H9 (cell line): ENCODE results near the gene TSGA10IP. TPM values are rescaled to one million over a fixed set of nuclear protein-coding genes. Genes with fewer than 3 reads are reported as not detected.

Experiments
- DNase-seq: peaks from one replicate; pipeline ENCODE4 v3.0.0-alpha.2; 2017
- H2AFZ ChIP-seq: one replicate; pipeline ENCODE4 v1.6.1; 2013; ENCODE audit warnings: mild to moderate bottlenecking, low read length, control low read depth, moderate library complexity
- H2AK5ac ChIP-seq: 2 replicates; pipeline ENCODE4 v1.6.1; 2013; ENCODE audit warnings: low read length, control low read depth, mixed read lengths; ENCODE audit not compliant: insufficient read length
- H2BK120ac ChIP-seq: one replicate; pipeline ENCODE4 v1.6.1; 2013; ENCODE audit warnings: low read depth, mild to moderate bottlenecking, low read length, control low read depth, inconsistent platforms; ENCODE audit not compliant: poor library complexity, severe bottlenecking
- H2BK12ac ChIP-seq: 2 replicates; pipeline ENCODE4 v1.6.1; 2013; ENCODE audit warnings: low read length, control low read depth, mixed read lengths, low read depth; ENCODE audit not compliant: insufficient read length
- H2BK15ac ChIP-seq: 2 replicates; pipeline ENCODE4 v1.6.1; 2013; ENCODE audit warnings: low read depth, low read length, control low read depth
- H2BK20ac ChIP-seq: one replicate; pipeline ENCODE4 v1.6.1; 2013; ENCODE audit warnings: low read depth, mild to moderate bottlenecking, low read length, control low read depth, inconsistent platforms; ENCODE audit not compliant: poor library complexity, severe bottlenecking
- H2BK5ac ChIP-seq: 2 replicates; pipeline ENCODE4 v1.6.1; 2013; ENCODE audit warnings: low read length, control low read depth, mixed read lengths; ENCODE audit not compliant: insufficient read length
- H3K14ac ChIP-seq: 2 replicates; pipeline ENCODE4 v1.6.1; 2013; ENCODE audit warnings: low read length, control low read depth; ENCODE audit not compliant: insufficient read depth
- H3K18ac ChIP-seq: 2 replicates; pipeline ENCODE4 v1.6.1; 2013; ENCODE audit warnings: low read depth, mild to moderate bottlenecking, mixed read lengths, low read length, control low read depth; ENCODE audit not compliant: insufficient read length
- H3K23ac ChIP-seq: 2 replicates; pipeline ENCODE4 v1.6.1; 2013; ENCODE audit warnings: low read length, control low read depth, mixed read lengths, low read depth; ENCODE audit not compliant: insufficient read length
- H3K23me2 ChIP-seq: 2 replicates; pipeline ENCODE4 v1.6.1; 2013; ENCODE audit warnings: low read depth, mild to moderate bottlenecking, mixed read lengths, low read length, control low read depth; ENCODE audit not compliant: insufficient read length, poor library complexity, severe bottlenecking
- H3K27ac ChIP-seq: 2 replicates; pipeline ENCODE4 v1.5.1; 2013; ENCODE audit warnings: low read length, control low read depth, mixed read lengths, low read depth; ENCODE audit not compliant: insufficient read length
- H3K27me3 ChIP-seq: 2 replicates; pipeline ENCODE4 v1.6.1; 2013; ENCODE audit warnings: low read length, control low read depth, inconsistent platforms; ENCODE audit not compliant: insufficient read depth
- H3K4ac ChIP-seq: 2 replicates; pipeline ENCODE4 v1.6.1; 2013; ENCODE audit warnings: low read depth, mild to moderate bottlenecking, control low read depth, inconsistent platforms, low read length, moderate library complexity
- H3K4me1 ChIP-seq: 2 replicates; pipeline ENCODE4 v1.6.1; 2013; ENCODE audit warnings: low read length, control low read depth, inconsistent platforms; ENCODE audit not compliant: insufficient read depth
- H3K4me2 ChIP-seq: 2 replicates; pipeline ENCODE4 v1.6.1; 2013; ENCODE audit warnings: low read length, control low read depth, mixed read lengths; ENCODE audit not compliant: insufficient read length, insufficient read depth
- H3K56ac ChIP-seq: 2 replicates; pipeline ENCODE4 v1.6.1; 2013; ENCODE audit warnings: low read depth, mild to moderate bottlenecking, mixed read lengths, low read length, control low read depth; ENCODE audit not compliant: insufficient read length
- H3K79me1 ChIP-seq: 2 replicates; pipeline ENCODE4 v1.6.1; 2013; ENCODE audit warnings: low read depth, mild to moderate bottlenecking, moderate library complexity, low read length, control low read depth, inconsistent platforms; ENCODE audit not compliant: insufficient read depth, poor library complexity, severe bottlenecking
- H3K79me2 ChIP-seq: 2 replicates; pipeline ENCODE4 v1.6.1; 2013; ENCODE audit warnings: low read length, control low read depth, inconsistent platforms; ENCODE audit not compliant: insufficient read depth
- H3K9ac ChIP-seq: 2 replicates; pipeline ENCODE4 v1.6.1; 2013; ENCODE audit warnings: low read length, control low read depth, mixed read lengths; ENCODE audit not compliant: insufficient read length; ENCODE audit errors: extremely low read depth
- H3K9me3 ChIP-seq: one replicate; pipeline ENCODE4 v1.6.1; 2013; ENCODE audit warnings: low read depth, low read length, inconsistent platforms; ENCODE audit not compliant: control insufficient read depth
- H3T11ph ChIP-seq: one replicate; pipeline ENCODE4 v1.6.1; 2013; ENCODE audit warnings: mild to moderate bottlenecking, low read length, control low read depth, inconsistent platforms
- H4K20me1 ChIP-seq: one replicate; pipeline ENCODE4 v1.6.1; 2013; ENCODE audit not compliant: control insufficient read depth, insufficient read length, insufficient read depth
- H4K5ac ChIP-seq: 2 replicates; pipeline ENCODE4 v1.6.1; 2013; ENCODE audit warnings: low read depth, mild to moderate bottlenecking, mixed read lengths, low read length, control low read depth; ENCODE audit not compliant: insufficient read length
- H4K8ac ChIP-seq: replicated peaks from 2 replicates; pipeline ENCODE4 v1.6.1; 2013; ENCODE audit warnings: low read length, control low read depth, mixed read lengths, low read depth; ENCODE audit not compliant: insufficient read length
- H4K91ac ChIP-seq: 2 replicates; pipeline ENCODE4 v1.6.1; 2013; ENCODE audit warnings: low read depth, mild to moderate bottlenecking, moderate library complexity, mixed read lengths, low read length, control low read depth; ENCODE audit not compliant: insufficient read length
- H3K27ac Mint-ChIP-seq, 3 experiments: 2 replicates in 2 of 3; 3 replicates in 1 of 3; pipeline ENCODE4 v1.8.0; 2020 to 2021; ENCODE audit warnings: mixed read lengths in 3 of 3, mild to moderate bottlenecking in 1 of 3, moderate library complexity in 1 of 3
- H3K27me3 Mint-ChIP-seq: 2 replicates; pipeline ENCODE4 v1.8.0; 2021; ENCODE audit warnings: low read depth, mild to moderate bottlenecking, moderate library complexity, mixed read lengths
- H3K36me3 Mint-ChIP-seq, 3 experiments: 2 replicates in 2 of 3; 3 replicates in 1 of 3; pipeline ENCODE4 v1.8.0; 2020 to 2021; ENCODE audit warnings: low read depth in 3 of 3, mixed read lengths in 3 of 3; ENCODE audit not compliant: insufficient read depth in 1 of 3
- H3K4me1 Mint-ChIP-seq, 2 experiments: 2 replicates each; pipeline ENCODE4 v1.8.0; 2020; ENCODE audit warnings: mixed read lengths in 2 of 2
- H3K4me3 Mint-ChIP-seq, 2 experiments: 2 replicates in 1 of 2; 3 replicates in 1 of 2; pipeline ENCODE4 v1.8.0; 2020 to 2021; ENCODE audit warnings: mild to moderate bottlenecking in 2 of 2, mixed read lengths in 2 of 2, moderate library complexity in 1 of 2
- H3K9me3 Mint-ChIP-seq, 2 experiments: 2 replicates in 1 of 2; 3 replicates in 1 of 2; pipeline ENCODE4 v1.8.0; 2020; ENCODE audit warnings: mild to moderate bottlenecking in 2 of 2, mixed read lengths in 2 of 2, moderate library complexity in 1 of 2
- CTCF ChIP-seq: fragments of 200-600 bp; sonication (generic); conservative IDR thresholded peaks from 3 replicates; pipeline ENCODE4 v1.8.0; 2021; ENCODE audit warnings: antibody characterized with exemption, mild to moderate bottlenecking
- WGBS: extraction: QIAGEN DNeasy Blood & Tissue Kit; methylation state at CpG from one replicate; pipeline ENCODE4 v1.1.7; 2013; ENCODE audit warnings: missing lambda C conversion rate, low lambda C conversion rate, mixed read lengths; ENCODE audit not compliant: insufficient read length; ENCODE audit errors: extremely low coverage; 5-methylcytosine and 5-hydroxymethylcytosine counted together
- total RNA-seq: library from RNA; stranded (reverse); gene quantifications from 2 replicates; pipeline ENCODE4 v1.2.1, GENCODE V29; 2021

The TSGA10IP gene
- total RNA-seq, 1 experiment from 2014 or later = 2.2 TPM

- H3K18ac ChIP-seq = no peak overlapping the region
- no peaks in the 10 kb centered on the region for H3K23me2 ChIP-seq
- WGBS = no CpG with 5 or more reads among the region's 29 CpGs
- H2BK120ac ChIP-seq = no peak overlapping the region
- Mint-ChIP-seq H3K9me3 (no peaks in the 10 kb centered on the region), H3K4me3 (no peak overlapping the region; a peak in 1 of 5 replicates), H3K4me1 (no peaks in the 10 kb centered on the region), H3K27me3 (no peaks in the 10 kb centered on the region; the same call in 1 of the 2 replicates), H3K36me3 (peaks cover 24 to 50% (median 48%) of the 10 kb centered on the region in 3 experiments; a peak in 6 of 7 replicates), H3K27ac (no peak overlapping the region; a peak in 1 of 7 replicates)
- no peaks in the 10 kb centered on the region for H3K4me1 ChIP-seq
- no peak overlapping the region for H3K27ac ChIP-seq
- H3K79me2 ChIP-seq = no peaks in the 10 kb centered on the region
- H3K14ac ChIP-seq = no peak overlapping the region
- no peak overlapping the region for H2BK12ac ChIP-seq
- H2BK20ac ChIP-seq = no peak overlapping the region
- no peak overlapping the region for H3T11ph ChIP-seq
- no peak overlapping the region for H2AK5ac ChIP-seq
- no peaks in the 10 kb centered on the region for H3K9me3 ChIP-seq
- no peak for TF ChIP-seq CTCF
- no peaks in the 10 kb centered on the region for H3K79me1 ChIP-seq
- H4K8ac ChIP-seq = no peak overlapping the region
- no peak overlapping the region for H4K91ac ChIP-seq
- H3K9ac ChIP-seq = no peak overlapping the region
- no peak overlapping the region for H3K4ac ChIP-seq
- H3K4me2 ChIP-seq = no peak overlapping the region
- no peak overlapping the region for H2BK15ac ChIP-seq
- H4K20me1 ChIP-seq = no peaks in the 10 kb centered on the region
- H4K5ac ChIP-seq = no peak overlapping the region
- DNase-seq = no peak
- H3K23ac ChIP-seq = no peak overlapping the region
- H2BK5ac ChIP-seq = no peak overlapping the region
- no peak overlapping the region for H2AFZ ChIP-seq
- no peaks in the 10 kb centered on the region for H3K27me3 ChIP-seq
- H3K56ac ChIP-seq = no peak overlapping the region
These were observed 32.5 kb downstream of the TSGA10IP start for GRCh38 chr11:65977621-65978390.
